Smooth muscle cell (in vitro differentiated cells): ENCODE measurements around the gene SIX4. TPM values are rescaled to one million over a fixed set of nuclear protein-coding genes. Genes with fewer than 3 reads are reported as not detected.

Experiments
- DNase-seq: peaks from one replicate; lab custom pipeline; 2025; ENCODE audit not compliant: unreplicated experiment; lab: John Stamatoyannopoulos, UW
- H2AFZ ChIP-seq: fragments of 200-600 bp; sonication (generic); 2 replicates; pipeline ENCODE4 v1.6.0; 2016; ENCODE audit warnings: antibody characterized with exemption, low read depth, mild to moderate bottlenecking
- H3F3A ChIP-seq: fragments of 200-600 bp; sonication (generic); 2 replicates; pipeline ENCODE4 v1.6.0; 2017; ENCODE audit warnings: antibody characterized with exemption, low read depth
- H3K27ac ChIP-seq: fragments of 200-600 bp; sonication (generic); 2 replicates; pipeline ENCODE4 v1.5.1; 2016; ENCODE audit warnings: low read depth, mild to moderate bottlenecking
- H3K27me3 ChIP-seq: fragments of 200-600 bp; sonication (generic); 2 replicates; pipeline ENCODE4 v1.6.1; 2016; ENCODE audit warnings: low read depth, mild to moderate bottlenecking
- H3K36me3 ChIP-seq: fragments of 200-600 bp; sonication (generic); 2 replicates; pipeline ENCODE4 v1.5.1; 2016; ENCODE audit warnings: low read depth
- H3K4me1 ChIP-seq: fragments of 200-600 bp; sonication (generic); 2 replicates; pipeline ENCODE4 v1.5.1; 2016; ENCODE audit warnings: low read depth
- H3K4me2 ChIP-seq: fragments of 200-600 bp; sonication (generic); 2 replicates; pipeline ENCODE4 v1.6.0; 2016; ENCODE audit warnings: mild to moderate bottlenecking
- H3K4me3 ChIP-seq: fragments of 200-600 bp; sonication (generic); 2 replicates; pipeline ENCODE4 v1.5.1; 2016; ENCODE audit warnings: mild to moderate bottlenecking
- H3K79me2 ChIP-seq: fragments of 200-600 bp; sonication (generic); 2 replicates; pipeline ENCODE4 v1.6.0; 2016; ENCODE audit warnings: low read depth, mild to moderate bottlenecking
- H3K9ac ChIP-seq: fragments of 200-600 bp; sonication (generic); 2 replicates; pipeline ENCODE4 v1.6.0; 2016; ENCODE audit warnings: low read depth
- H3K9me3 ChIP-seq: fragments of 200-600 bp; sonication (generic); replicated peaks from 2 replicates; pipeline ENCODE4 v1.5.1; 2016; ENCODE audit warnings: low read depth
- H4K20me1 ChIP-seq: fragments of 200-600 bp; sonication (generic); 2 replicates; pipeline ENCODE4 v1.6.0; 2016; ENCODE audit warnings: low read depth
- WGBS: methylation state at CpG from one replicate; pipeline ENCODE4 v1.1.7; 2016; ENCODE audit warnings: low lambda C conversion rate; 5-methylcytosine and 5-hydroxymethylcytosine counted together
- polyA plus RNA-seq: library from polyadenylated mRNA; unstranded; fragments of >200 nt; fragmentation: Nextera tagmentation; extraction: Ambion mirVana; gene quantifications from 2 replicates; pipeline ENCODE4 v1.2.1, GENCODE V29; 2016
- total RNA-seq: library from RNA; depleted of rRNA; stranded (reverse); fragments of >200 nt; gene quantifications from 2 replicates; pipeline ENCODE4 v1.2.3, GENCODE V29; 2014
- TF ChIP-seq, protein P1 (sequence below): fragments of 200-600 bp; sonication (generic); IDR thresholded peaks from 2 replicates; pipeline ENCODE4 v1.5.1; 2017; ENCODE audit warnings: borderline replicate concordance, mild to moderate bottlenecking, antibody characterized with exemption; ENCODE audit not compliant: insufficient read depth, poor library complexity, severe bottlenecking

Gene SIX4
- total and polyA plus RNA-seq, 2 experiments from 2014 or later, result 2.1 to 13.3 TPM

- Histone ChIP-seq H4K20me1 (peaks cover 47% of the 10 kb centered on the region), H3F3A (peaks cover 5% of the 10 kb centered on the region), H3K36me3 (no peaks in the 10 kb centered on the region), H3K9ac (no peak overlapping the region), H3K4me1 (peaks cover 17% of the 10 kb centered on the region), H3K79me2 (no peaks in the 10 kb centered on the region), H3K4me3 (peak overlapping the region; percentile 87), H3K27ac (no peak overlapping the region), H3K4me2 (peak overlapping the region; percentile 99), H3K9me3 (no peaks in the 10 kb centered on the region), H3K27me3 (no peaks in the 10 kb centered on the region), H2AFZ (no peak overlapping the region)
- WGBS, result 21% methylated on average over 4 of the region's 4 CpGs
- TF ChIP-seq, protein P1, sequence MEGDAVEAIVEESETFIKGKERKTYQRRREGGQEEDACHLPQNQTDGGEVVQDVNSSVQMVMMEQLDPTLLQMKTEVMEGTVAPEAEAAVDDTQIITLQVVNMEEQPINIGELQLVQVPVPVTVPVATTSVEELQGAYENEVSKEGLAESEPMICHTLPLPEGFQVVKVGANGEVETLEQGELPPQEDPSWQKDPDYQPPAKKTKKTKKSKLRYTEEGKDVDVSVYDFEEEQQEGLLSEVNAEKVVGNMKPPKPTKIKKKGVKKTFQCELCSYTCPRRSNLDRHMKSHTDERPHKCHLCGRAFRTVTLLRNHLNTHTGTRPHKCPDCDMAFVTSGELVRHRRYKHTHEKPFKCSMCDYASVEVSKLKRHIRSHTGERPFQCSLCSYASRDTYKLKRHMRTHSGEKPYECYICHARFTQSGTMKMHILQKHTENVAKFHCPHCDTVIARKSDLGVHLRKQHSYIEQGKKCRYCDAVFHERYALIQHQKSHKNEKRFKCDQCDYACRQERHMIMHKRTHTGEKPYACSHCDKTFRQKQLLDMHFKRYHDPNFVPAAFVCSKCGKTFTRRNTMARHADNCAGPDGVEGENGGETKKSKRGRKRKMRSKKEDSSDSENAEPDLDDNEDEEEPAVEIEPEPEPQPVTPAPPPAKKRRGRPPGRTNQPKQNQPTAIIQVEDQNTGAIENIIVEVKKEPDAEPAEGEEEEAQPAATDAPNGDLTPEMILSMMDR, result no peak
- no peak for DNase-seq
Measured at GRCh38 chr14:60720962-60721325, 3.2 kb downstream of the SIX4 start.

- no peak for DNase-seq
- H3K4me1 ChIP-seq, result peaks cover 17% of the 10 kb centered on the region
- no peaks in the 10 kb centered on the region for H3K27me3 ChIP-seq
- no peak overlapping the region for H3K27ac ChIP-seq
- peak overlapping the region; percentile 87 for H3K4me3 ChIP-seq
- no peaks in the 10 kb centered on the region for H3K36me3 ChIP-seq
- no peak overlapping the region for H2AFZ ChIP-seq
- H4K20me1 ChIP-seq, result peaks cover 52% of the 10 kb centered on the region
- H3K4me2 ChIP-seq, result peak overlapping the region; percentile 99
- H3F3A ChIP-seq, result peaks cover 5% of the 10 kb centered on the region
- WGBS, result 31% methylated on average over 1 of the region's 1 CpG
- no peaks in the 10 kb centered on the region for H3K79me2 ChIP-seq
- TF ChIP-seq, protein P1, result no peak
- no peak overlapping the region for H3K9ac ChIP-seq
- no peaks in the 10 kb centered on the region for H3K9me3 ChIP-seq
Measured at GRCh38 chr14:60720391-60720790, 3.8 kb downstream of the SIX4 start.

DNA sequence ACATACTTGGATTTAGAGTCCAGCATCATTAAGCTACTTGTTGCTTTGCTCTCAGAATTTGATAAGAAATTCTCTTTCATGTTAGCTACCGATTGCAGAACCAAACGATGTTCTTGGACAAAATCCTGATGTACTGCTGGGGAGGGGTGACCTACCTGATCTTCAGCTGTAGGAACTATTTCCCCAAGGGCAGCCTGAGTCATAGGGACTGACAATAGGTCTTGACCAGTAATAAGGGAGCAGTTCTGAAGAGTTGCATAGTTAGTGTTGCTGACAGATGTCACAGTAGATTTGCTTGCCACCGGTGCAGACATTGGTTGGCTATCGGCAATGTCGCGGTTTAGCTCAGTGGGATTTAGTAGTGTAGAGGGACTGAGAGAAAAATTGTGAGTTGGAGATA, 10.6 kb downstream of the SIX4 start:
- H3K27ac ChIP-seq, result no peak overlapping the region
- 92% methylated on average over 6 of the region's 6 CpGs for WGBS
- H4K20me1 ChIP-seq, result peaks cover 36% of the 10 kb centered on the region
- H3K27me3 ChIP-seq, result no peaks in the 10 kb centered on the region
- no peaks in the 10 kb centered on the region for H3K9me3 ChIP-seq
- H3K79me2 ChIP-seq, result no peaks in the 10 kb centered on the region
- H3K4me1 ChIP-seq, result no peaks in the 10 kb centered on the region
- H2AFZ ChIP-seq, result no peak overlapping the region
- H3K36me3 ChIP-seq, result no peaks in the 10 kb centered on the region
- H3K4me3 ChIP-seq, result no peak overlapping the region
- H3F3A ChIP-seq, result no peaks in the 10 kb centered on the region
- TF ChIP-seq, protein P1, result no peak
- no peak for DNase-seq
- no peak overlapping the region for H3K4me2 ChIP-seq
- no peak overlapping the region for H3K9ac ChIP-seq

DNA sequence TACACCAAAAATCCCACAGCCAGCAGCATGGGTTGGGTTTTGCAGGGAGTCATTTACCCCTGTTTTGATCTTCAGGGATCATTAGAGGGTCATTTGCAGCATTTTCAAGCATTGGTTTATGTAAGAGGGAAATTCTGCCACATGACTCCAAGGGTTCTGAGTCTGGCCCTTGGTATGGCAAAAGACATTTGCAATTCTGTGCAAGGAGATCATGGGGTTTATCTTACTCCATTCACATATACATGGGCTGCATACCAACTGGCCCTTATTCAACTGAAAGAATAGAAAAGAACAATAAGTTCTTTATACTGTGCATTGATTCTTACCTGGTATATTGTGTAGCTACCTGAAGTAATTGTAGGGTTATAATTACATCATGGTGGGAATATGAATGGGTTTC, 13.7 kb downstream of the SIX4 start:
- Histone ChIP-seq H3K9ac (no peak overlapping the region), H2AFZ (no peak overlapping the region), H3F3A (no peaks in the 10 kb centered on the region), H3K4me3 (no peak overlapping the region), H4K20me1 (peaks cover 21% of the 10 kb centered on the region), H3K4me1 (no peaks in the 10 kb centered on the region), H3K27ac (no peak overlapping the region), H3K4me2 (no peak overlapping the region), H3K27me3 (no peaks in the 10 kb centered on the region), H3K9me3 (no peaks in the 10 kb centered on the region), H3K79me2 (no peaks in the 10 kb centered on the region), H3K36me3 (no peaks in the 10 kb centered on the region)
- DNase-seq, result no peak
- TF ChIP-seq, protein P1, result no peak
